Endodermal cell (in vitro differentiated cells): ENCODE measurements around the gene TMEM151A. TPM values are rescaled to one million over a fixed set of nuclear protein-coding genes. Genes with fewer than 3 reads are reported as not detected.
A peak's percentile ranks its signal among the peaks of the same experiment; 100 is the strongest.

ENCODE experiments used
- DNase-seq: peaks from one replicate; pipeline ENCODE4 v3.0.0-alpha.2; 2017
- H3K27ac ChIP-seq: 2 replicates; pipeline ENCODE4 v1.5.1; 2013; ENCODE audit warnings: mild to moderate bottlenecking, low read depth, low read length, moderate library complexity
- H3K27me3 ChIP-seq: 2 replicates; pipeline ENCODE4 v1.6.1; 2013; ENCODE audit warnings: mild to moderate bottlenecking, low read length, moderate library complexity; ENCODE audit not compliant: insufficient read depth, control insufficient read depth, poor library complexity, severe bottlenecking
- H3K36me3 ChIP-seq: 2 replicates; pipeline ENCODE4 v1.7.0; 2013; ENCODE audit warnings: mild to moderate bottlenecking, low read length, moderate library complexity; ENCODE audit not compliant: control insufficient read depth, insufficient read depth
- H3K4me1 ChIP-seq: one replicate; pipeline ENCODE4 v1.7.0; 2013; ENCODE audit warnings: low read length; ENCODE audit not compliant: control insufficient read depth, insufficient read depth
- H3K4me3 ChIP-seq: 2 replicates; pipeline ENCODE4 v1.5.1; 2013; ENCODE audit warnings: mild to moderate bottlenecking, low read length, moderate library complexity
- H3K9ac ChIP-seq: 2 replicates; pipeline ENCODE4 v1.6.1; 2013; ENCODE audit warnings: mild to moderate bottlenecking, low read length, moderate library complexity; ENCODE audit not compliant: poor library complexity, severe bottlenecking; ENCODE audit errors: extremely low read depth
- H3K9me3 ChIP-seq: 2 replicates; pipeline ENCODE4 v1.6.1; 2013; ENCODE audit warnings: mild to moderate bottlenecking, low read length, moderate library complexity; ENCODE audit not compliant: control insufficient read depth
- H3K27ac Mint-ChIP-seq: 2 replicates; pipeline ENCODE4 v1.8.0; 2020; ENCODE audit warnings: mixed read lengths
- H3K27me3 Mint-ChIP-seq: 2 replicates; pipeline ENCODE4 v1.8.0; 2021; ENCODE audit warnings: mild to moderate bottlenecking, mixed read lengths; ENCODE audit not compliant: insufficient read depth
- H3K36me3 Mint-ChIP-seq: 2 replicates; pipeline ENCODE4 v1.8.0; 2020; ENCODE audit warnings: low read depth, mixed read lengths
- H3K4me1 Mint-ChIP-seq: 2 replicates; pipeline ENCODE4 v1.8.0; 2020; ENCODE audit warnings: mixed read lengths
- H3K4me3 Mint-ChIP-seq: 2 replicates; pipeline ENCODE4 v1.8.0; 2020; ENCODE audit warnings: mild to moderate bottlenecking, moderate library complexity, mixed read lengths
- H3K9me3 Mint-ChIP-seq: 2 replicates; pipeline ENCODE4 v1.8.0; 2020; ENCODE audit warnings: mild to moderate bottlenecking, mixed read lengths
- CTCF ChIP-seq: fragments of 200-600 bp; sonication (generic); conservative IDR thresholded peaks from 2 replicates; pipeline ENCODE4 v1.5.0; 2021; ENCODE audit warnings: antibody characterized with exemption, mild to moderate bottlenecking
- WGBS, 2 experiments: methylation state at CpG; one replicate each; pipeline versions ENCODE4 v1.1.5 to v1.1.7; 2013; ENCODE audit warnings: missing lambda C conversion rate in 2 of 2, mixed read lengths in 1 of 2; ENCODE audit not compliant: insufficient coverage in 1 of 2, insufficient read length in 1 of 2; 5-methylcytosine and 5-hydroxymethylcytosine counted together
- total RNA-seq, 2 donors: library from RNA; stranded (reverse); fragmentation: NEBNext Ultra II Directional in 1 of 2; extraction: Animal tissue kit (Norgen Biotek cat#: 25700) in 1 of 2; gene quantifications; 2 replicates in 1 of 2; 3 replicates in 1 of 2; pipeline ENCODE4 v1.2.1, GENCODE V29; 2021

TMEM151A gene
- total RNA-seq, 2 donors from 2014 or later: 0.20 TPM; not detected in 1

GRCh38 chr11:66291303-66291705 lies 390 bp upstream of the TMEM151A start:
- Mint-ChIP-seq H3K4me1 (peaks cover 6% of the 10 kb centered on the region), H3K9me3 (no peaks in the 10 kb centered on the region), H3K27me3 (peaks cover 50% of the 10 kb centered on the region), H3K4me3 (peak overlapping the region; percentile 14), H3K27ac (no peak overlapping the region), H3K36me3 (no peaks in the 10 kb centered on the region)
- H3K9ac ChIP-seq: no peak overlapping the region
- no peaks in the 10 kb centered on the region for H3K4me1 ChIP-seq
- peaks cover 46% of the 10 kb centered on the region for H3K27me3 ChIP-seq
- peak overlapping the region; percentile 47 for H3K4me3 ChIP-seq
- WGBS, 2 experiments: 24 to 31% methylated on average over 9 to 16 of the region's 16 CpGs
- H3K36me3 ChIP-seq: peaks cover 9% of the 10 kb centered on the region
- no peak overlapping the region for H3K27ac ChIP-seq
- H3K9me3 ChIP-seq: no peaks in the 10 kb centered on the region
- peak; percentile 53 for DNase-seq
- TF ChIP-seq CTCF: no peak

GRCh38 chr11:66292543-66293332 lies 1.0 kb downstream of the TMEM151A start:
- 73 to 75% methylated on average over 4 to 17 of the region's 17 CpGs for WGBS, 2 experiments
- Mint-ChIP-seq H3K9me3 (no peaks in the 10 kb centered on the region), H3K27ac (no peak overlapping the region), H3K36me3 (no peaks in the 10 kb centered on the region), H3K4me3 (peak overlapping the region; percentile 22), H3K27me3 (peaks cover 51% of the 10 kb centered on the region), H3K4me1 (peaks cover 11% of the 10 kb centered on the region)
- Histone ChIP-seq H3K9ac (no peak overlapping the region), H3K4me1 (no peaks in the 10 kb centered on the region), H3K9me3 (no peaks in the 10 kb centered on the region), H3K4me3 (no peak overlapping the region), H3K36me3 (no peaks in the 10 kb centered on the region), H3K27ac (no peak overlapping the region), H3K27me3 (peaks cover 46% of the 10 kb centered on the region)
- peak; percentile 39 for DNase-seq
- no peak for TF ChIP-seq CTCF

GRCh38 chr11:66293352-66293751 lies 1.7 kb downstream of the TMEM151A start:
- Histone ChIP-seq H3K27me3 (peaks cover 46% of the 10 kb centered on the region), H3K9me3 (no peaks in the 10 kb centered on the region), H3K36me3 (no peaks in the 10 kb centered on the region), H3K27ac (no peak overlapping the region), H3K4me1 (no peaks in the 10 kb centered on the region), H3K9ac (no peak overlapping the region), H3K4me3 (no peak overlapping the region)
- TF ChIP-seq CTCF: no peak
- H3K27me3 Mint-ChIP-seq: peaks cover 51% of the 10 kb centered on the region
- 74 to 100% methylated on average over 1 to 4 of the region's 4 CpGs for WGBS, 2 experiments
- no peak overlapping the region for H3K4me3 Mint-ChIP-seq
- peaks cover 11% of the 10 kb centered on the region for H3K4me1 Mint-ChIP-seq
- no peak overlapping the region for H3K27ac Mint-ChIP-seq
- no peaks in the 10 kb centered on the region for H3K9me3 Mint-ChIP-seq
- no peak for DNase-seq
- no peaks in the 10 kb centered on the region for H3K36me3 Mint-ChIP-seq
